ENCODE data around the gene SLC11A2. TPM values are rescaled to one million over a fixed set of nuclear protein-coding genes. Genes with fewer than 3 reads are reported as not detected.

Gene SLC11A2
- total and polyA plus RNA-seq, 2 donors (not counting 1 experiment from before 2014, with no cell fraction given) = 19.7 to 42.0 TPM

GRCh38 chr12:51033048-51033447, 6.9 kb upstream of the SLC11A2 start:
- Histone ChIP-seq H3K27ac (ENCODE audit: low read length in 2 of 2) (no peak overlapping the region), H3K4me3 (ENCODE audit: control extremely low read depth in 1 of 5, extremely low read depth in 1 of 5, insufficient read depth in 1 of 5, low read depth in 2 of 5, low read length in 4 of 5) (no peak overlapping the region), H3K4me1 (ENCODE audit: control insufficient read depth in 2 of 2, insufficient read depth in 2 of 2, low read length in 2 of 2) (no peaks in the 10 kb centered on the region), H3K79me2 (ENCODE audit: control insufficient read depth, insufficient read depth, low read length) (no peaks in the 10 kb centered on the region), H3K36me3 (replicated peaks in 1 of 2; ENCODE audit: control extremely low read depth in 1 of 2, control insufficient read depth in 1 of 2, extremely low read depth in 1 of 2, insufficient read depth in 2 of 2, low read length in 1 of 2) (no peaks in the 10 kb centered on the region), H3K9me3 (ENCODE audit: control extremely low read depth in 1 of 3, control insufficient read depth in 2 of 3, insufficient read depth in 1 of 3, low read length in 2 of 3) (no peaks in the 10 kb centered on the region), H3K4me2 (replicated peaks; ENCODE audit: low read depth, low read length, poor library complexity, severe bottlenecking) (no peak overlapping the region), H3K9ac (ENCODE audit: low read length) (no peak overlapping the region), H3K27me3 (replicated peaks in 1 of 4; ENCODE audit: control extremely low read depth in 1 of 4, control insufficient read depth in 3 of 4, insufficient read depth in 4 of 4, low read length in 3 of 4) (peaks cover 0 to 3% (median 0%) of the 10 kb centered on the region in 4 experiments), H2AFZ (ENCODE audit: insufficient read depth, low read depth, low read length, poor library complexity, severe bottlenecking) (no peak overlapping the region), H4K20me1 (ENCODE audit: control insufficient read depth, insufficient read depth, low read length, poor library complexity, severe bottlenecking) (no peaks in the 10 kb centered on the region)
- no peaks in the 10 kb centered on the region for H3K9me3 Mint-ChIP-seq (ENCODE audit: insufficient read depth)
- DNase-seq = no peak
- H3K27ac Mint-ChIP-seq = no peak overlapping the region
- no peak for ATAC-seq (ENCODE audit: low read depth)
- no peak overlapping the region for H3K4me3 Mint-ChIP-seq
- intact Hi-C loops (cut with micrococcal nuclease) = no loop called here
- H3K27me3 Mint-ChIP-seq = peaks cover 4% of the 10 kb centered on the region
- ChIA-PET CTCF (interaction anchor here (1.0 kb wide), 1 partner anchor 16 kb away, joined by 3 read pairs; no protein-coding TSS in a partner anchor), POLR2A (no interaction called here)
- no CpG with 5 or more reads among the region's 2 CpGs for WGBS (ENCODE audit: insufficient coverage)
- peaks cover 1% of the 10 kb centered on the region for H3K4me1 Mint-ChIP-seq
- TF ChIP-seq, protein P1, sequence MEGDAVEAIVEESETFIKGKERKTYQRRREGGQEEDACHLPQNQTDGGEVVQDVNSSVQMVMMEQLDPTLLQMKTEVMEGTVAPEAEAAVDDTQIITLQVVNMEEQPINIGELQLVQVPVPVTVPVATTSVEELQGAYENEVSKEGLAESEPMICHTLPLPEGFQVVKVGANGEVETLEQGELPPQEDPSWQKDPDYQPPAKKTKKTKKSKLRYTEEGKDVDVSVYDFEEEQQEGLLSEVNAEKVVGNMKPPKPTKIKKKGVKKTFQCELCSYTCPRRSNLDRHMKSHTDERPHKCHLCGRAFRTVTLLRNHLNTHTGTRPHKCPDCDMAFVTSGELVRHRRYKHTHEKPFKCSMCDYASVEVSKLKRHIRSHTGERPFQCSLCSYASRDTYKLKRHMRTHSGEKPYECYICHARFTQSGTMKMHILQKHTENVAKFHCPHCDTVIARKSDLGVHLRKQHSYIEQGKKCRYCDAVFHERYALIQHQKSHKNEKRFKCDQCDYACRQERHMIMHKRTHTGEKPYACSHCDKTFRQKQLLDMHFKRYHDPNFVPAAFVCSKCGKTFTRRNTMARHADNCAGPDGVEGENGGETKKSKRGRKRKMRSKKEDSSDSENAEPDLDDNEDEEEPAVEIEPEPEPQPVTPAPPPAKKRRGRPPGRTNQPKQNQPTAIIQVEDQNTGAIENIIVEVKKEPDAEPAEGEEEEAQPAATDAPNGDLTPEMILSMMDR (IDR thresholded peaks at IDR 0.05) = no peak
- no peak for TF ChIP-seq EZH2 (IDR thresholded peaks at IDR 0.05; ENCODE audit: borderline replicate concordance, insufficient read depth, low read depth, low read length, poor library complexity, severe bottlenecking)

DNA sequence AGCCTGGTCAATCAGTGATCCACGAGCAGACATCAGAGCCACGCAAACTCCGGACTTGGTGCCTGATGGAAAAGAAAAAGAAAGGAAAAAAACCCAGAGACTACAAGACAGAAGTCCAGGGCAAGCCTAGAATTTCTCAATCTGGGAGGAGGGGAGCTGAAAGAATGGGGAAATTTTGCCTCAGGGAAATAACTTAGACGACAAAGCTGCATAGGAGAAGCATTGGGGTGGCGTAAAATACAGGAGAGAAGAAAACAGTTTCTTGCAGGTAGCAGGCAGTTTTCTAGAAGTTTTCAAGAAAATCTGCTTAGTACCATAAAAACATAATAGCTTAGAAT, 2.6 kb upstream of the SLC11A2 start:
- peaks cover 0 to 3% (median 0%) of the 10 kb centered on the region in 4 experiments for H3K27me3 ChIP-seq (replicated peaks in 1 of 4; ENCODE audit: control extremely low read depth in 1 of 4, control insufficient read depth in 3 of 4, insufficient read depth in 4 of 4, low read length in 3 of 4)
- H3K9me3 ChIP-seq (ENCODE audit: control extremely low read depth in 1 of 3, control insufficient read depth in 2 of 3, insufficient read depth in 1 of 3, low read length in 2 of 3) = no peaks in the 10 kb centered on the region
- H3K27me3 Mint-ChIP-seq = peaks cover 4% of the 10 kb centered on the region
- no peak overlapping the region for H3K27ac Mint-ChIP-seq
- ATAC-seq (ENCODE audit: low read depth) (no peak), DNase-seq (no peak)
- no peak overlapping the region for H3K4me3 ChIP-seq (ENCODE audit: control extremely low read depth in 1 of 5, extremely low read depth in 1 of 5, insufficient read depth in 1 of 5, low read depth in 2 of 5, low read length in 4 of 5)
- ChIA-PET CTCF (interaction anchor here (1.5 to 4.4 kb wide), 3 partner anchors 41 to 313 kb away, joined by 3 to 28 read pairs (median 20); no protein-coding TSS in a partner anchor), POLR2A (no interaction called here)
- WGBS (ENCODE audit: insufficient coverage) = no CpG with 5 or more reads among the region's 5 CpGs
- no peak overlapping the region for H3K4me3 Mint-ChIP-seq
- peaks cover 24% of the 10 kb centered on the region for H3K79me2 ChIP-seq (ENCODE audit: control insufficient read depth, insufficient read depth, low read length)
- no peak overlapping the region for H3K9ac ChIP-seq (ENCODE audit: low read length)
- H3K4me2 ChIP-seq (replicated peaks; ENCODE audit: low read depth, low read length, poor library complexity, severe bottlenecking) = no peak overlapping the region
- no peak for TF ChIP-seq EZH2 (IDR thresholded peaks at IDR 0.05; ENCODE audit: borderline replicate concordance, insufficient read depth, low read depth, low read length, poor library complexity, severe bottlenecking)
- TF ChIP-seq, protein P1 (IDR thresholded peaks at IDR 0.05) = no peak
- no peaks in the 10 kb centered on the region for H4K20me1 ChIP-seq (ENCODE audit: control insufficient read depth, insufficient read depth, low read length, poor library complexity, severe bottlenecking)
- no peak overlapping the region for H2AFZ ChIP-seq (ENCODE audit: insufficient read depth, low read depth, low read length, poor library complexity, severe bottlenecking)
- H3K4me1 Mint-ChIP-seq = peaks cover 31% of the 10 kb centered on the region
- no peaks in the 10 kb centered on the region for H3K9me3 Mint-ChIP-seq (ENCODE audit: insufficient read depth)
- H3K27ac ChIP-seq (ENCODE audit: low read length in 2 of 2) = no peak overlapping the region
- no peaks in the 10 kb centered on the region for H3K36me3 ChIP-seq (replicated peaks in 1 of 2; ENCODE audit: control extremely low read depth in 1 of 2, control insufficient read depth in 1 of 2, extremely low read depth in 1 of 2, insufficient read depth in 2 of 2, low read length in 1 of 2)
- intact Hi-C loops (cut with micrococcal nuclease) = no loop called here
- H3K4me1 ChIP-seq (ENCODE audit: control insufficient read depth in 2 of 2, insufficient read depth in 2 of 2, low read length in 2 of 2) = peaks cover 10 to 22% of the 10 kb centered on the region in 2 donors
